22Rv1 (cell line): Measurements from ENCODE around the gene KCNT1.

Source experiments
- ZFX ChIP-seq: fragments of 450-650 bp; IDR thresholded peaks from 2 replicates; pipeline ENCODE4 v1.6.1; 2017; ENCODE audit warnings: antibody characterized with exemption, borderline replicate concordance
- TF ChIP-seq, protein P1 (sequence below): fragments of 450-650 bp; IDR thresholded peaks from 2 replicates; pipeline ENCODE4 v1.5.1; 2017; ENCODE audit warnings: mild to moderate bottlenecking

DNA sequence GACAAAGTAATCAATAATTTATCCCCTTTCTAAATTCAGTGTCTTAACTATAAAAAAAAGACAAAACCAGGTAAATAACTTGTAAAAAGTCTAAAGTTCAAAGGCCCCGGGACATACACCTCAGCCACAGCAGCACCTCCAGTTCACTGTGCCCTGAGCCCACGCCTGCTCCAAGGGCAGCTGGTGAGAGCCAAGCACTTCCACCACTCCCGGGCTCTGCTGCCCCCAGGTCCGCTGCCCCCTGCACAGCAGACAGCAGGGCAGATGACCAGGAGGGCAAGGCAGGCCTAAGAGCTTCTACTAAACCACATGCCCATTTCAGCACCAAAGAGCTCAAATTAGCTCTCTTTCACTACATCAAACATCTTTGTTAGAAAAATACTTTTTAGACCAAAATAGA lies 113.4 kb downstream of the KCNT1 start:
- TF ChIP-seq, protein P1, sequence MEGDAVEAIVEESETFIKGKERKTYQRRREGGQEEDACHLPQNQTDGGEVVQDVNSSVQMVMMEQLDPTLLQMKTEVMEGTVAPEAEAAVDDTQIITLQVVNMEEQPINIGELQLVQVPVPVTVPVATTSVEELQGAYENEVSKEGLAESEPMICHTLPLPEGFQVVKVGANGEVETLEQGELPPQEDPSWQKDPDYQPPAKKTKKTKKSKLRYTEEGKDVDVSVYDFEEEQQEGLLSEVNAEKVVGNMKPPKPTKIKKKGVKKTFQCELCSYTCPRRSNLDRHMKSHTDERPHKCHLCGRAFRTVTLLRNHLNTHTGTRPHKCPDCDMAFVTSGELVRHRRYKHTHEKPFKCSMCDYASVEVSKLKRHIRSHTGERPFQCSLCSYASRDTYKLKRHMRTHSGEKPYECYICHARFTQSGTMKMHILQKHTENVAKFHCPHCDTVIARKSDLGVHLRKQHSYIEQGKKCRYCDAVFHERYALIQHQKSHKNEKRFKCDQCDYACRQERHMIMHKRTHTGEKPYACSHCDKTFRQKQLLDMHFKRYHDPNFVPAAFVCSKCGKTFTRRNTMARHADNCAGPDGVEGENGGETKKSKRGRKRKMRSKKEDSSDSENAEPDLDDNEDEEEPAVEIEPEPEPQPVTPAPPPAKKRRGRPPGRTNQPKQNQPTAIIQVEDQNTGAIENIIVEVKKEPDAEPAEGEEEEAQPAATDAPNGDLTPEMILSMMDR = no peak
- TF ChIP-seq ZFX = no peak
